ENCODE data around the gene ZNF597.

ZNF597 gene

GRCh38 chr16:3443108-3444031 lies at the start of gene ZNF597, which contains the start of gene NAA60:
TSS of gene ZNF597 (minus strand) at chr16:3443504. CDS start at chr16:3443153, 351 bp downstream.
TSS of gene NAA60 (plus strand) at chr16:3443680. CDS start at chr16:3476228, 32,548 bp downstream.
- peak; percentile 58 for DNase-seq (ENCODE audit: low read depth)

GRCh38 chr16:3492356-3492755 lies 49.1 kb upstream of the ZNF597 start:
- DNase-seq (ENCODE audit: low read depth), result no peak

GRCh38 chr16:3490911-3491629 lies 47.8 kb upstream of the ZNF597 start:
- no peak for DNase-seq (ENCODE audit: low read depth)

GRCh38 chr16:3488801-3489200 lies 45.5 kb upstream of the ZNF597 start:
- DNase-seq (ENCODE audit: low read depth), result no peak

GRCh38 chr16:3487521-3488410 lies 44.5 kb upstream of the ZNF597 start:
- no peak for DNase-seq (ENCODE audit: low read depth)

- DNase-seq (ENCODE audit: low read depth), result no peak
Observed at GRCh38 chr16:3486506-3487215, 43.4 kb upstream of the ZNF597 start.

GRCh38 chr16:3485821-3486505 lies 42.7 kb upstream of the ZNF597 start:
- DNase-seq (ENCODE audit: low read depth), result no peak

- no peak for DNase-seq (ENCODE audit: low read depth)
Observed at GRCh38 chr16:3485097-3485745, 41.9 kb upstream of the ZNF597 start.

GRCh38 chr16:3484318-3485096 lies 41.2 kb upstream of the ZNF597 start:
- DNase-seq (ENCODE audit: low read depth), result no peak

- no peak for DNase-seq (ENCODE audit: low read depth)
Observed at GRCh38 chr16:3482659-3483241, 39.4 kb upstream of the ZNF597 start.

GRCh38 chr16:3481696-3482658 lies 38.7 kb upstream of the ZNF597 start:
- no peak for DNase-seq (ENCODE audit: low read depth)

GRCh38 chr16:3480901-3481695 lies 37.8 kb upstream of the ZNF597 start:
- no peak for DNase-seq (ENCODE audit: low read depth)

GRCh38 chr16:3479654-3480216 lies 36.4 kb upstream of the ZNF597 start:
- no peak for DNase-seq (ENCODE audit: low read depth)

GRCh38 chr16:3478242-3478925 lies 35.1 kb upstream of the ZNF597 start:
- DNase-seq (ENCODE audit: low read depth), result no peak

GRCh38 chr16:3476409-3476808 lies 33.1 kb upstream of the ZNF597 start:
- DNase-seq (ENCODE audit: low read depth), result no peak
